Measurements from ENCODE around the gene CADPS.

DNA sequence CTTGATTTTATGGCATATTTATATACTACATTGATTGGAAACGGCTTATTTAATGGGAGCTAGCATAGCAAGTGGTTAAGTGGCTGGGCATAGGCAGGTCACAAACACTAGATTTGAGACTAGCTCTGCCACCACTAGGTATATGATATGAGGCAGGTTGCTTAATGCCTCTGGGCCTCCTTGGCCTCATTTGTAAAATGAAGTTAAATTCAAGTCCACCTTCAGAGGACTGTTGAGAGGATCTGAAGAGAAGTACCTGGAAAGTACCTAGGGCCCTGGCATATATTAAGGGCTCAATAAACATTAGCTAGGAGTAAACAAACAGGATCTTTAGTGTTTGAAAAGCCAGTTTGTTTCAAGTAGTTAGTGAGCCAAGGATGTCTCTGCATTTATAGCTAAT lies 335.5 kb downstream of the CADPS start:
- TF ChIP-seq, protein P1, sequence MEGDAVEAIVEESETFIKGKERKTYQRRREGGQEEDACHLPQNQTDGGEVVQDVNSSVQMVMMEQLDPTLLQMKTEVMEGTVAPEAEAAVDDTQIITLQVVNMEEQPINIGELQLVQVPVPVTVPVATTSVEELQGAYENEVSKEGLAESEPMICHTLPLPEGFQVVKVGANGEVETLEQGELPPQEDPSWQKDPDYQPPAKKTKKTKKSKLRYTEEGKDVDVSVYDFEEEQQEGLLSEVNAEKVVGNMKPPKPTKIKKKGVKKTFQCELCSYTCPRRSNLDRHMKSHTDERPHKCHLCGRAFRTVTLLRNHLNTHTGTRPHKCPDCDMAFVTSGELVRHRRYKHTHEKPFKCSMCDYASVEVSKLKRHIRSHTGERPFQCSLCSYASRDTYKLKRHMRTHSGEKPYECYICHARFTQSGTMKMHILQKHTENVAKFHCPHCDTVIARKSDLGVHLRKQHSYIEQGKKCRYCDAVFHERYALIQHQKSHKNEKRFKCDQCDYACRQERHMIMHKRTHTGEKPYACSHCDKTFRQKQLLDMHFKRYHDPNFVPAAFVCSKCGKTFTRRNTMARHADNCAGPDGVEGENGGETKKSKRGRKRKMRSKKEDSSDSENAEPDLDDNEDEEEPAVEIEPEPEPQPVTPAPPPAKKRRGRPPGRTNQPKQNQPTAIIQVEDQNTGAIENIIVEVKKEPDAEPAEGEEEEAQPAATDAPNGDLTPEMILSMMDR (conservative IDR thresholded peaks at IDR 0.05; ENCODE audit: low read length), result no peak
- no peak for TF ChIP-seq EZH2phosphoT487 (IDR thresholded peaks at IDR 0.05; ENCODE audit: borderline replicate concordance, low read depth, low read length)

Measured in OCI-LY7 (cell line).